ENCODE measurements around the gene SHROOM3.

- TF ChIP-seq POLR2A (IDR thresholded peaks at IDR 0.05; ENCODE audit: low read depth, low read length) (no peak), CTCF (IDR thresholded peaks at IDR 0.05; ENCODE audit: extremely low read depth in 1 of 2, insufficient read depth in 1 of 2, low read depth in 1 of 2, low read length in 2 of 2) (no peak), POLR2AphosphoS5 (IDR thresholded peaks at IDR 0.05; ENCODE audit: insufficient read depth, low read depth, low read length) (no peak), EZH2 (IDR thresholded peaks at IDR 0.05; ENCODE audit: borderline replicate concordance, low read depth, low read length, severe bottlenecking) (no peak), JUN (IDR thresholded peaks at IDR 0.05; ENCODE audit: borderline replicate concordance, insufficient read depth, insufficient read length, low read depth) (no peak), FOS (IDR thresholded peaks at IDR 0.05; ENCODE audit: borderline replicate concordance, insufficient read depth, low read length) (no peak)
- TF ChIP-seq, protein P1, sequence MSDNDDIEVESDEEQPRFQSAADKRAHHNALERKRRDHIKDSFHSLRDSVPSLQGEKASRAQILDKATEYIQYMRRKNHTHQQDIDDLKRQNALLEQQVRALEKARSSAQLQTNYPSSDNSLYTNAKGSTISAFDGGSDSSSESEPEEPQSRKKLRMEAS (IDR thresholded peaks at IDR 0.05; ENCODE audit: insufficient read depth, insufficient read length) = no peak
Measured at GRCh38 chr4:76755756-76756155, 320.7 kb downstream of the SHROOM3 start.

Measured in endothelial cell of umbilical vein (primary cell).